HEK293 (cell line): ENCODE measurements around the gene FDX2.

ENCODE experiments used
- CTCF ChIA-PET: fragments of 350-600 bp; formaldehyde crosslinking; extraction: SDS; loops from one replicate; lab custom pipeline; 2021; ENCODE audit warnings: antibody characterized with exemption; lab: Yijun Ruan, JAX
- POLR2A ChIA-PET: fragments of 300-600 bp; formaldehyde crosslinking; extraction: SDS; loops from one replicate; lab custom pipeline; 2020; ENCODE audit warnings: antibody characterized with exemption, inconsistent platforms; lab: Yijun Ruan, JAX
- H3K27ac ChIP-seq: fragments of 200-500 bp; sonication (Bioruptor generic); 2 replicates; pipeline ENCODE4 v1.5.1; 2014; ENCODE audit warnings: low read depth, low read length, control low read depth, inconsistent platforms; ENCODE audit errors: extremely low read depth
- H3K36me3 ChIP-seq, 2 experiments: fragments of 200-500 bp in 1 of 2; sonication (Bioruptor generic) in 1 of 2; 1 replicate in 1 of 2; 2 replicates in 1 of 2; pipeline ENCODE4 v1.5.1; 2014 to 2017; ENCODE audit warnings: inconsistent platforms in 2 of 2, low read length in 2 of 2; ENCODE audit not compliant: control insufficient read depth in 2 of 2, insufficient read depth in 1 of 2
- H3K4me1 ChIP-seq: fragments of 200-500 bp; sonication (Bioruptor generic); 2 replicates; pipeline ENCODE4 v1.5.1; 2014; ENCODE audit warnings: mild to moderate bottlenecking, low read length, inconsistent platforms; ENCODE audit not compliant: control insufficient read depth, insufficient read depth
- H3K4me3 ChIP-seq: 2 replicates; pipeline ENCODE4 v1.5.1; 2011; ENCODE audit warnings: low read depth, mild to moderate bottlenecking, control low read depth, low read length, moderate library complexity
- H3K9me3 ChIP-seq: fragments of 200-500 bp; sonication (Bioruptor generic); 2 replicates; pipeline ENCODE4 v1.5.1; 2014; ENCODE audit warnings: low read depth, low read length, inconsistent platforms; ENCODE audit not compliant: control insufficient read depth, insufficient read depth
- MYNN ChIP-seq: fragments of 450-650 bp; formaldehyde crosslinking; IDR thresholded peaks from 2 replicates; pipeline ENCODE4 v1.5.1; 2016; ENCODE audit warnings: missing biosample characterization, missing genetic modification characterization, borderline replicate concordance
- PRDM10 ChIP-seq: fragments of 450-650 bp; formaldehyde crosslinking; IDR thresholded peaks from 2 replicates; pipeline ENCODE4 v1.5.1; 2016; ENCODE audit warnings: missing biosample characterization, missing genetic modification characterization
- SCRT2 ChIP-seq: fragments of 450-650 bp; formaldehyde crosslinking; IDR thresholded peaks from 2 replicates; pipeline ENCODE4 v1.5.1; 2016; ENCODE audit warnings: missing biosample characterization, missing genetic modification characterization
- ZBTB1 ChIP-seq: fragments of 450-650 bp; formaldehyde crosslinking; IDR thresholded peaks from 2 replicates; pipeline ENCODE4 v1.5.1; 2016; ENCODE audit warnings: missing biosample characterization, missing genetic modification characterization
- ZFHX2 ChIP-seq: fragments of 450-650 bp; formaldehyde crosslinking; conservative IDR thresholded peaks from 2 replicates; pipeline ENCODE4 v1.5.1; 2016; ENCODE audit warnings: missing biosample characterization, missing genetic modification characterization
- ZFP3 ChIP-seq: fragments of 450-650 bp; formaldehyde crosslinking; IDR thresholded peaks from 2 replicates; pipeline ENCODE4 v1.5.1; 2016; ENCODE audit warnings: low read depth, missing biosample characterization, missing genetic modification characterization
- ZFP69B ChIP-seq: fragments of 450-650 bp; formaldehyde crosslinking; IDR thresholded peaks from 2 replicates; pipeline ENCODE4 v1.5.1; 2016; ENCODE audit warnings: missing biosample characterization, missing genetic modification characterization
- ZNF155 ChIP-seq: fragments of 450-650 bp; formaldehyde crosslinking; IDR thresholded peaks from 2 replicates; pipeline ENCODE4 v1.5.1; 2016; ENCODE audit warnings: missing biosample characterization, missing genetic modification characterization
- ZNF184 ChIP-seq: fragments of 450-650 bp; IDR thresholded peaks from 2 replicates; pipeline ENCODE4 v1.5.1; 2018; ENCODE audit warnings: missing biosample characterization, mild to moderate bottlenecking, missing genetic modification characterization
- ZNF530 ChIP-seq: fragments of 450-650 bp; formaldehyde crosslinking; IDR thresholded peaks from 2 replicates; pipeline ENCODE4 v1.5.1; 2016; ENCODE audit warnings: low read depth, missing biosample characterization, missing genetic modification characterization
- ZNF561 ChIP-seq: fragments of 450-650 bp; IDR thresholded peaks from 2 replicates; pipeline ENCODE4 v1.5.1; 2018; ENCODE audit warnings: missing biosample characterization, missing genetic modification characterization, borderline replicate concordance
- ZNF600 ChIP-seq: fragments of 450-650 bp; formaldehyde crosslinking; IDR thresholded peaks from 2 replicates; pipeline ENCODE4 v1.5.1; 2016; ENCODE audit warnings: missing biosample characterization, missing genetic modification characterization
- ZNF654 ChIP-seq: fragments of 450-650 bp; formaldehyde crosslinking; IDR thresholded peaks from 2 replicates; pipeline ENCODE4 v1.5.1; 2016; ENCODE audit warnings: low read depth, missing biosample characterization, missing genetic modification characterization
- ZXDB ChIP-seq: fragments of 450-650 bp; formaldehyde crosslinking; IDR thresholded peaks from 2 replicates; pipeline ENCODE4 v1.5.1; 2016; ENCODE audit warnings: missing biosample characterization, missing genetic modification characterization
- TF ChIP-seq, protein P1 (sequence below): fragments of 450-650 bp; formaldehyde crosslinking; IDR thresholded peaks from 2 replicates; pipeline ENCODE4 v1.5.1; 2016; ENCODE audit warnings: missing biosample characterization, missing genetic modification characterization

The FDX2 gene

DNA sequence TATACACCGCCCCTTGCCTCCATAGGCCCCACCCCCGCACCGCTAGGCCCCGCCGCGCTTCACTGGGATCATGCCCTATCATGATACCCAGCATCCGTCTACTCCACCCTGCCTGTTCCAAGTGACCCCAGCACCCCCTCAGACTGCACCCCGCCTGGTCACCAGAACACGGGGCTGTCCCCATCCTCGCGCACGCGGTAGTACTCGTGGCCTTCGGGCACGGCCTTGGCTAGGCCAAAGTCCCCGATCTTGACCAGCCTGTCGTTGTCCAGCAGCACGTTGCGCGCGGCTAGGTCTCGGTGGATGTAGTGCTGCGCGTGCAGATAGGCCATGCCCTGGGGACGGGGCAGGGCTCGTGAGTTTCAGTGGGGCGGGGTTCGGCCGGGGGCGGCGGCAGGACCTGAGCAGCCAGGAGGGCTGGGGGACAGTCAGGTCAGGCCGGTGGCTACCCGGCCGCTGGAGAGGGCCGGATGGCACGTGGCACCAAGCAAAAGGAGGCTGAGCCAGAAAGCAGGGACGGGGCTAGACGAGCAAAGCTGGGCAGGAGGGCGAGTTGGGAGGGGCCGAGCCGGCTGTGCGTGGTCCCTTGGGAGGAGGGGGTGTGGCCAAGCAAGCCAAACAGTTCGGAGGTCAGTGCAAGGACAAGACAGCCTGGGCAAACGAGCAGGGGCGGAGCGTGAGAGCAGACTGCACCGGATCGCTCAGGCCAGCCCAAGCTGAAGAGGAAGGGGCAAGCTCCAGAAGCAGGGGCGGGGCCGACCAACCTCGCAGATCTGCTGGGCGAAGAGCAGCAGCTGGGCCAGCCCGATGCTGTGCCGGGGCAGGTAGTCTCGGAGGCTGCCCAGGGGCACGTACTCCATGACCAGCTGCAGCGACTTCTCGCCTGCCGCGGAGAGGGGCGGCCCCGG lies 37.2 kb upstream of the FDX2 start:
- Histone ChIP-seq H3K9me3 (no peaks in the 10 kb centered on the region), H3K4me1 (no peaks in the 10 kb centered on the region), H3K27ac (no peak overlapping the region), H3K36me3 (peaks cover 4 to 62% of the 10 kb centered on the region in 2 experiments; a peak in 2 of 3 replicates), H3K4me3 (no peak overlapping the region)
- ChIA-PET CTCF (no interaction called here), POLR2A (interaction anchor here (1.2 kb wide), 1 partner anchor 28 kb away, joined by 3 read pairs; the partner anchor contains the start of gene TYK2)
- TF ChIP-seq PRDM10 (tag by site-specific recombination) (peak; percentile 14; the same call in 1 of the 2 replicates), ZNF600 (peak; percentile 52; the same call in 1 of the 2 replicates), MYNN (no peak)

GRCh38 chr19:10346509-10346908 lies 30.7 kb upstream of the FDX2 start:
- ChIA-PET POLR2A (no interaction called here), CTCF (interaction anchor here (0.6 to 1.0 kb wide), 2 partner anchors 12 to 37 kb away, joined by 4 read pairs; no protein-coding TSS in a partner anchor)
- TF ChIP-seq ZFHX2 (tag by site-specific recombination) (0 out of 2 replicates have a peak, but pooled peaks have one; percentile 7), SCRT2 (tag by site-specific recombination) (no peak)
- Histone ChIP-seq H3K4me3 (no peak overlapping the region), H3K4me1 (no peaks in the 10 kb centered on the region), H3K9me3 (no peaks in the 10 kb centered on the region), H3K27ac (no peak overlapping the region), H3K36me3 (peaks cover 0 to 13% of the 10 kb centered on the region in 2 experiments; a peak in 2 of 3 replicates)

- CTCF ChIA-PET = interaction anchor here (0.6 to 0.9 kb wide), 2 partner anchors 11 to 46 kb away, joined by 3 read pairs; no protein-coding TSS in a partner anchor
- H3K9me3 ChIP-seq = no peaks in the 10 kb centered on the region
- no peaks in the 10 kb centered on the region for H3K4me1 ChIP-seq
- no peak overlapping the region for H3K27ac ChIP-seq
- H3K36me3 ChIP-seq = no peaks in the 10 kb centered on the region
- no peak overlapping the region for H3K4me3 ChIP-seq
- POLR2A ChIA-PET = interaction anchor here (4.4 kb wide), 1 partner anchor 11 kb away, joined by 26 read pairs; the partner anchor contains the start of gene RAVER1
- TF ChIP-seq ZXDB (tag by site-specific recombination) = no peak
- no peak for TF ChIP-seq ZBTB1 (tag by site-specific recombination)
- TF ChIP-seq ZFP3 = no peak
- TF ChIP-seq ZNF654 = no peak
- TF ChIP-seq MYNN = no peak
- no peak for TF ChIP-seq ZNF184
- no peak for TF ChIP-seq ZNF530 (tag by site-specific recombination)
Measured at GRCh38 chr19:10344780-10345179, 29.0 kb upstream of the FDX2 start.

DNA sequence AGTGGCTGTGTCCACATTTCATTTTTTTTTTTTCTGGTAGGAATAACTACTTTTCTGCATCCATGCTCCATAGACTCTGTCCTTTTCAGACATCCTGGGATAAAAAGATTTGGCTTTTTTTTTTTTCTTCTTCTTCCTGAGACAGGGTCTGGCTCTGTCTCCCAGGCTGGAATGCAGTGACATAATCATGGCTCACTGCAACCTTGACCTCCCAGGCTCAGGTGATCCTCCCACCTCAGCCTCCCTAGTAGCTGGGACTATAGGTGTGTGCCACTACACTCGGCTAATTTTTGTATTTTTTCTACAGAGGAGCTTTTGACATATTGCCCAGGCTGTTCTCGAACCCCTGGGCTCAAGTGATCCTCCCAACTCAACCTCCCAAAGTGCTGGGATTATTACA lies 27.7 kb upstream of the FDX2 start:
- Histone ChIP-seq H3K36me3 (no peaks in the 10 kb centered on the region), H3K4me3 (no peak overlapping the region), H3K9me3 (no peaks in the 10 kb centered on the region), H3K4me1 (no peaks in the 10 kb centered on the region), H3K27ac (no peak overlapping the region)
- no peak for TF ChIP-seq ZNF155
- TF ChIP-seq, protein P1, sequence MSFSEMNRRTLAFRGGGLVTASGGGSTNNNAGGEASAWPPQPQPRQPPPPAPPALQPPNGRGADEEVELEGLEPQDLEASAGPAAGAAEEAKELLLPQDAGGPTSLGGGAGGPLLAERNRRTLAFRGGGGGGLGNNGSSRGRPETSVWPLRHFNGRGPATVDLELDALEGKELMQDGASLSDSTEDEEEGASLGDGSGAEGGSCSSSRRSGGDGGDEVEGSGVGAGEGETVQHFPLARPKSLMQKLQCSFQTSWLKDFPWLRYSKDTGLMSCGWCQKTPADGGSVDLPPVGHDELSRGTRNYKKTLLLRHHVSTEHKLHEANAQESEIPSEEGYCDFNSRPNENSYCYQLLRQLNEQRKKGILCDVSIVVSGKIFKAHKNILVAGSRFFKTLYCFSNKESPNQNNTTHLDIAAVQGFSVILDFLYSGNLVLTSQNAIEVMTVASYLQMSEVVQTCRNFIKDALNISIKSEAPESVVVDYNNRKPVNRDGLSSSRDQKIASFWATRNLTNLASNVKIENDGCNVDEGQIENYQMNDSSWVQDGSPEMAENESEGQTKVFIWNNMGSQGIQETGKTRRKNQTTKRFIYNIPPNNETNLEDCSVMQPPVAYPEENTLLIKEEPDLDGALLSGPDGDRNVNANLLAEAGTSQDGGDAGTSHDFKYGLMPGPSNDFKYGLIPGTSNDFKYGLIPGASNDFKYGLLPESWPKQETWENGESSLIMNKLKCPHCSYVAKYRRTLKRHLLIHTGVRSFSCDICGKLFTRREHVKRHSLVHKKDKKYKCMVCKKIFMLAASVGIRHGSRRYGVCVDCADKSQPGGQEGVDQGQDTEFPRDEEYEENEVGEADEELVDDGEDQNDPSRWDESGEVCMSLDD (tag by site-specific recombination) = no peak
- no peak for TF ChIP-seq ZNF561 (tag by site-specific recombination)
- no peak for TF ChIP-seq PRDM10 (tag by site-specific recombination)
- TF ChIP-seq ZFP69B (tag by site-specific recombination) = no peak
- ChIA-PET CTCF (interaction anchor here (0.6 to 1.2 kb wide), 4 partner anchors 26 to 521 kb away, joined by 3 to 6 read pairs (median 4); no protein-coding TSS in a partner anchor), POLR2A (interaction anchor here (0.7 to 4.4 kb wide), 2 partner anchors 9 to 116 kb away, joined by 3 to 26 read pairs; partner anchors contain the start of gene RAVER1)
